IMR-90 (cell line): ENCODE data around the gene CCDC40. TPM values are rescaled to one million over a fixed set of nuclear protein-coding genes. Genes with fewer than 3 reads are reported as not detected.

ENCODE experiments used
- ATAC-seq: fragments of 200-7000 bp; cut with Tn5 transposase; 2 replicates; pipeline ENCODE4 v1.9.1; 2020; ENCODE audit warnings: low read depth, mild to moderate bottlenecking, moderate library complexity
- BruUV-seq: library from RNA; stranded (reverse); fragments of 400-500 nt; replicated peaks from 2 replicates; lab custom pipeline; 2021; lab: Mats Ljungman, UMichigan
- CTCF ChIA-PET: fragments of 300-600 bp; formaldehyde crosslinking; extraction: SDS; loops from one replicate; lab custom pipeline; 2021; ENCODE audit warnings: antibody characterized with exemption; lab: Yijun Ruan, JAX
- POLR2A ChIA-PET: fragments of 300-600 bp; sonication (Branson Sonifier 250); formaldehyde crosslinking; loops from one replicate; lab custom pipeline; 2022; ENCODE audit warnings: antibody characterized with exemption; ENCODE audit not compliant: unreplicated experiment; lab: Charles Lee
- DNase-seq: peaks from one replicate; pipeline ENCODE4 v3.0.0; 2013
- H2AFZ ChIP-seq: replicated peaks from 2 replicates; pipeline ENCODE3; 2013; ENCODE audit warnings: low read length, mild to moderate bottlenecking; ENCODE audit not compliant: poor library complexity
- H2AK5ac ChIP-seq: 2 replicates; pipeline ENCODE4 v1.6.1; 2013; ENCODE audit warnings: low read depth, low read length, inconsistent platforms
- H2AK9ac ChIP-seq: replicated peaks from 2 replicates; pipeline ENCODE3; 2013; ENCODE audit warnings: mild to moderate bottlenecking, low read depth, low read length, moderate library complexity; ENCODE audit not compliant: poor library complexity
- H2BK120ac ChIP-seq: 2 replicates; pipeline ENCODE4 v1.6.1; 2013; ENCODE audit warnings: low read depth, low read length, inconsistent platforms
- H2BK15ac ChIP-seq: 3 replicates; pipeline ENCODE4 v1.6.1; 2013; ENCODE audit warnings: low read depth, low read length, inconsistent platforms
- H2BK20ac ChIP-seq: 2 replicates; pipeline ENCODE4 v1.6.1; 2013; ENCODE audit warnings: low read depth, mild to moderate bottlenecking, inconsistent platforms, low read length, moderate library complexity
- H2BK5ac ChIP-seq: 2 replicates; pipeline ENCODE4 v1.6.1; 2013; ENCODE audit warnings: mild to moderate bottlenecking, low read depth, low read length, inconsistent platforms; ENCODE audit not compliant: poor library complexity, severe bottlenecking
- H3K14ac ChIP-seq: replicated peaks from 2 replicates; pipeline ENCODE4 v1.6.1; 2013; ENCODE audit warnings: low read depth, low read length, inconsistent platforms
- H3K18ac ChIP-seq: 2 replicates; pipeline ENCODE4 v1.6.1; 2013; ENCODE audit warnings: low read depth, low read length, control low read depth
- H3K23ac ChIP-seq: 2 replicates; pipeline ENCODE4 v1.6.1; 2013; ENCODE audit warnings: low read depth, low read length, inconsistent platforms
- H3K27ac ChIP-seq: 2 replicates; pipeline ENCODE4 v1.5.1; 2013; ENCODE audit warnings: mild to moderate bottlenecking, control low read depth, low read length; ENCODE audit not compliant: insufficient read depth
- H3K27me3 ChIP-seq: 2 replicates; pipeline ENCODE4 v1.6.1; 2013; ENCODE audit warnings: low read length; ENCODE audit not compliant: control insufficient read depth, insufficient read depth
- H3K36me3 ChIP-seq: 2 replicates; pipeline ENCODE4 v1.6.1; 2013; ENCODE audit warnings: low read length, mixed read lengths; ENCODE audit not compliant: control insufficient read depth, insufficient read depth
- H3K4ac ChIP-seq: 2 replicates; pipeline ENCODE4 v1.6.1; 2013; ENCODE audit warnings: low read depth, low read length, inconsistent platforms
- H3K4me1 ChIP-seq: 2 replicates; pipeline ENCODE4 v1.6.1; 2013; ENCODE audit warnings: low read length, mixed read lengths; ENCODE audit not compliant: control insufficient read depth, insufficient read depth
- H3K4me2 ChIP-seq: 2 replicates; pipeline ENCODE4 v1.6.1; 2013; ENCODE audit warnings: low read depth, mild to moderate bottlenecking, control low read depth, low read length, moderate library complexity
- H3K4me3 ChIP-seq: 2 replicates; pipeline ENCODE4 v1.5.1; 2013; ENCODE audit warnings: low read depth, mild to moderate bottlenecking, control low read depth, low read length, moderate library complexity; ENCODE audit not compliant: insufficient read depth
- H3K56ac ChIP-seq: 2 replicates; pipeline ENCODE4 v1.6.1; 2013; ENCODE audit warnings: low read length, inconsistent platforms; ENCODE audit not compliant: insufficient read depth; ENCODE audit errors: extremely low read depth
- H3K79me1 ChIP-seq, 2 experiments: 2 replicates each; pipeline ENCODE4 v1.6.1; 2013; ENCODE audit warnings: low read length in 2 of 2, inconsistent platforms in 1 of 2, low read depth in 1 of 2
- H3K9ac ChIP-seq: 2 replicates; pipeline ENCODE4 v1.6.1; 2013; ENCODE audit warnings: low read depth, low read length, control low read depth
- H3K9me1 ChIP-seq: 2 replicates; pipeline ENCODE4 v1.6.1; 2013; ENCODE audit warnings: low read length, inconsistent platforms; ENCODE audit not compliant: insufficient read depth
- H3K9me3 ChIP-seq: 2 replicates; pipeline ENCODE4 v1.6.1; 2013; ENCODE audit warnings: low read length; ENCODE audit not compliant: control insufficient read depth, insufficient read depth
- H4K20me1 ChIP-seq: 2 replicates; pipeline ENCODE4 v1.6.1; 2013; ENCODE audit warnings: low read length, inconsistent platforms; ENCODE audit not compliant: insufficient read depth
- H4K5ac ChIP-seq: 2 replicates; pipeline ENCODE4 v1.6.1; 2013; ENCODE audit warnings: mild to moderate bottlenecking, low read depth, low read length, control low read depth
- H4K8ac ChIP-seq, 2 experiments: 2 replicates each; pipeline ENCODE4 v1.6.1; 2013; ENCODE audit warnings: low read depth in 2 of 2, low read length in 2 of 2, control low read depth in 1 of 2, inconsistent platforms in 1 of 2
- H4K91ac ChIP-seq: 2 replicates; pipeline ENCODE4 v1.6.1; 2013; ENCODE audit warnings: low read depth, low read length, inconsistent platforms; ENCODE audit not compliant: insufficient read depth
- RCOR1 ChIP-seq: IDR thresholded peaks from 2 replicates; pipeline ENCODE4 v1.6.1; 2012; ENCODE audit warnings: mild to moderate bottlenecking, low read length, improper control_type of control experiment; ENCODE audit not compliant: insufficient replicate concordance
- WGBS, 2 experiments: methylation state at CpG; one replicate each; pipeline versions ENCODE4 v1.1.5 to v1.1.7; 2013; ENCODE audit warnings: missing lambda C conversion rate in 2 of 2; ENCODE audit not compliant: insufficient read length in 1 of 2; ENCODE audit errors: extremely low coverage in 2 of 2; 5-methylcytosine and 5-hydroxymethylcytosine counted together
- dilution Hi-C: fragments of 300-500 bp; cut with HindIII; formaldehyde crosslinking; loops from one replicate; pipeline ENCODE4 v1.14.3; 2018; ENCODE audit warnings: low sequenced_read_pairs; ENCODE audit not compliant: unreplicated experiment
- in situ Hi-C: fragments of 300-500 bp; cut with MboI; formaldehyde crosslinking; loops from 3 replicates; pipeline ENCODE4 v1.14.3; 2019; ENCODE audit warnings: low sequenced_read_pairs, inconsistent platforms, mixed read lengths
- intact Hi-C: fragments of 100-400 bp; cut with micrococcal nuclease; formaldehyde crosslinking; loops from 2 replicates; pipeline ENCODE4 v1.10.0; 2022
- polyA plus RNA-seq, 3 experiments: library from polyadenylated mRNA; depleted of rRNA; stranded (reverse); fragments of >200 nt; gene quantifications; 2 replicates each; pipeline ENCODE4 v1.2.3, GENCODE V29; 2012; ENCODE audit warnings: low replicate concordance in 1 of 3
- total RNA-seq: library from RNA; depleted of rRNA; stranded (reverse); fragments of >200 nt; gene quantifications from 2 replicates; pipeline ENCODE4 v1.2.3, GENCODE V29; 2012

Gene CCDC40
- total and polyA plus RNA-seq, 2 of the 4 experiments (the other 2 are of a cell fraction) = 0.90 to 4.7 TPM

GRCh38 chr17:80011989-80012555 lies 24.4 kb upstream of the CCDC40 start:
- dilution Hi-C loops (no loop called here), intact Hi-C loops (no loop called here), in situ Hi-C loops (no loop called here)
- no CpG with 5 or more reads among the region's 10 CpGs for WGBS, 2 experiments
- Histone ChIP-seq H3K79me1 (peaks cover 7 to 32% of the 10 kb centered on the region in 2 experiments; a peak in 3 of 4 replicates), H3K9ac (no peak overlapping the region), H3K4ac (no peak overlapping the region), H3K27ac (no peak overlapping the region), H3K23ac (no peak overlapping the region), H3K4me3 (no peak overlapping the region), H2BK20ac (no peak overlapping the region), H2BK120ac (no peak overlapping the region), H3K14ac (no peak overlapping the region), H2AK5ac (no peak overlapping the region), H2BK5ac (no peak overlapping the region), H3K4me1 (no peaks in the 10 kb centered on the region; the same call in 1 of the 2 replicates), H2AK9ac (no peak overlapping the region), H2AFZ (no peak overlapping the region), H3K4me2 (no peak overlapping the region), H4K91ac (no peak overlapping the region), H2BK15ac (no peak overlapping the region), H3K18ac (no peak overlapping the region), H3K9me1 (no peaks in the 10 kb centered on the region), H4K8ac (no peak overlapping the region), H4K20me1 (peaks cover 21% of the 10 kb centered on the region), H3K36me3 (peaks cover 13% of the 10 kb centered on the region), H3K56ac (no peak overlapping the region), H4K5ac (no peak overlapping the region), H3K9me3 (peaks cover 2% of the 10 kb centered on the region; the same call in 1 of the 2 replicates), H3K27me3 (no peaks in the 10 kb centered on the region)
- DNase-seq = no peak
- no peak; the same call in 1 of the 2 replicates for ATAC-seq
- CTCF ChIA-PET = no interaction called here
- no TSS peak for BruUV-seq
- POLR2A ChIA-PET = no interaction called here
- no peak for TF ChIP-seq RCOR1
